ENCODE results near the gene PVALEF.

DNA sequence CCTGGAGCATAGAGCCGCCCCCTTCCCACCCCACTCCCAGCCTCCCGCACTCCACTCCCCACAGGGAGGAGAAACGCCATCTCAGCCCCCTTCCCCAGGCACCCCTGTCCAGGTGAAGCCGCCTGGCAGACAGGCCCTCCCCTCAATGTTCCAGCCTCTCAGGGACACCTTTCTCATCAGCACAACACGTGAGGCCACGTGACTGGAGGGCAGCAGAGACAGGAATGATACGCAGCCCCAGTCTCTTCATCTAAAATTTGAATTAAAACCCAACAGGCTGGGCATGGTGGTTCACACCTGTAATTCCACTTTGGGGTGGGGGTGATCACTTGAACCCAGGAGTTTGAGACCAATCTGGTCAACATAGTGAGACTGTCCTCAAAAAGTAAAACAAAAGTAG is 20.9 kb downstream of the PVALEF start:
- TF ChIP-seq EZH2phosphoT487 (IDR thresholded peaks at IDR 0.05; ENCODE audit: low read length), result no peak
- TF ChIP-seq, protein P1, sequence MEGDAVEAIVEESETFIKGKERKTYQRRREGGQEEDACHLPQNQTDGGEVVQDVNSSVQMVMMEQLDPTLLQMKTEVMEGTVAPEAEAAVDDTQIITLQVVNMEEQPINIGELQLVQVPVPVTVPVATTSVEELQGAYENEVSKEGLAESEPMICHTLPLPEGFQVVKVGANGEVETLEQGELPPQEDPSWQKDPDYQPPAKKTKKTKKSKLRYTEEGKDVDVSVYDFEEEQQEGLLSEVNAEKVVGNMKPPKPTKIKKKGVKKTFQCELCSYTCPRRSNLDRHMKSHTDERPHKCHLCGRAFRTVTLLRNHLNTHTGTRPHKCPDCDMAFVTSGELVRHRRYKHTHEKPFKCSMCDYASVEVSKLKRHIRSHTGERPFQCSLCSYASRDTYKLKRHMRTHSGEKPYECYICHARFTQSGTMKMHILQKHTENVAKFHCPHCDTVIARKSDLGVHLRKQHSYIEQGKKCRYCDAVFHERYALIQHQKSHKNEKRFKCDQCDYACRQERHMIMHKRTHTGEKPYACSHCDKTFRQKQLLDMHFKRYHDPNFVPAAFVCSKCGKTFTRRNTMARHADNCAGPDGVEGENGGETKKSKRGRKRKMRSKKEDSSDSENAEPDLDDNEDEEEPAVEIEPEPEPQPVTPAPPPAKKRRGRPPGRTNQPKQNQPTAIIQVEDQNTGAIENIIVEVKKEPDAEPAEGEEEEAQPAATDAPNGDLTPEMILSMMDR (IDR thresholded peaks at IDR 0.05; ENCODE audit: low read length), result no peak
- no peak for TF ChIP-seq EZH2 (optimal IDR thresholded peaks at IDR 0.05; ENCODE audit: low read depth, low read length)

All from MM.1S (cell line).